Keratinocyte (primary cell): Measurements from ENCODE around the gene GATD1. TPM values are rescaled to one million over a fixed set of nuclear protein-coding genes. Genes with fewer than 3 reads are reported as not detected.

Source experiments
- DNase-seq: peaks from one replicate; pipeline ENCODE4 v3.0.0-alpha.2; 2011; ENCODE audit warnings: low read depth, missing footprints, low spot score
- FAIRE-seq: peaks from 2 replicates; lab custom pipeline; 2011; peaks lifted over from hg19 to GRCh38; lab: Jason Lieb, UNC
- H2AFZ ChIP-seq: 2 replicates; pipeline ENCODE4 v1.6.0; 2012; ENCODE audit warnings: low read length, control low read depth, inconsistent platforms; ENCODE audit not compliant: control insufficient read depth
- H3K27ac ChIP-seq: 2 replicates; pipeline ENCODE4 v1.5.1; 2011; ENCODE audit warnings: low read length; ENCODE audit not compliant: control insufficient read depth, insufficient read depth
- H3K27me3 ChIP-seq: 3 replicates; pipeline ENCODE4 v1.6.0; 2011; ENCODE audit warnings: low read length; ENCODE audit not compliant: control insufficient read depth, insufficient read depth; ENCODE audit errors: extremely low read depth
- H3K36me3 ChIP-seq, 2 experiments: 2 replicates in 1 of 2; 3 replicates in 1 of 2; pipeline ENCODE4 v1.5.1; 2011; ENCODE audit warnings: low read length in 2 of 2, mild to moderate bottlenecking in 1 of 2; ENCODE audit not compliant: control insufficient read depth in 2 of 2, insufficient read depth in 2 of 2; ENCODE audit errors: extremely low read depth in 1 of 2
- H3K4me1 ChIP-seq: 3 replicates; pipeline ENCODE4 v1.5.1; 2011; ENCODE audit warnings: low read length; ENCODE audit not compliant: control insufficient read depth, insufficient read depth; ENCODE audit errors: extremely low read depth
- H3K4me2 ChIP-seq: 3 replicates; pipeline ENCODE4 v1.6.0; 2011; ENCODE audit warnings: low read depth, low read length; ENCODE audit not compliant: control insufficient read depth, insufficient read depth; ENCODE audit errors: extremely low read depth
- H3K4me3 ChIP-seq, 3 experiments: fragments of 200-600 bp in 1 of 3; sonication (generic) in 1 of 3; 2 replicates in 2 of 3; 3 replicates in 1 of 3; pipeline ENCODE4 v1.5.1; 2011 to 2016; ENCODE audit warnings: low read length in 3 of 3, mild to moderate bottlenecking in 3 of 3, control low read depth in 2 of 3, inconsistent platforms in 1 of 3, low read depth in 1 of 3, mixed read lengths in 1 of 3, mixed run types in 1 of 3, moderate library complexity in 1 of 3; ENCODE audit not compliant: control insufficient read depth in 2 of 3, insufficient read depth in 2 of 3; ENCODE audit errors: extremely low read depth in 1 of 3
- H3K79me2 ChIP-seq: 2 replicates; pipeline ENCODE4 v1.6.0; 2012; ENCODE audit warnings: low read length; ENCODE audit not compliant: control insufficient read depth, insufficient read depth
- H3K9ac ChIP-seq: 3 replicates; pipeline ENCODE4 v1.6.0; 2011; ENCODE audit warnings: low read length; ENCODE audit not compliant: control insufficient read depth, insufficient read depth; ENCODE audit errors: extremely low read depth
- H3K9me1 ChIP-seq: 3 replicates; pipeline ENCODE4 v1.6.0; 2011; ENCODE audit warnings: low read length; ENCODE audit not compliant: control insufficient read depth, insufficient read depth; ENCODE audit errors: extremely low read depth
- H3K9me3 ChIP-seq: 2 replicates; pipeline ENCODE4 v1.5.1; 2012; ENCODE audit warnings: low read depth, low read length; ENCODE audit not compliant: control insufficient read depth
- H4K20me1 ChIP-seq: 3 replicates; pipeline ENCODE4 v1.6.0; 2011; ENCODE audit warnings: low read length; ENCODE audit not compliant: control insufficient read depth, insufficient read depth; ENCODE audit errors: extremely low read depth
- CTCF ChIP-seq, 3 experiments: IDR thresholded peaks in 1 of 3; conservative IDR thresholded peaks in 1 of 3; optimal IDR thresholded peaks in 1 of 3; 2 replicates in 2 of 3; 3 replicates in 1 of 3; pipeline versions ENCODE3 to v1.5.1; 2011; ENCODE audit warnings: low read length in 3 of 3, mild to moderate bottlenecking in 3 of 3, moderate library complexity in 2 of 3, control low read depth in 1 of 3, inconsistent platforms in 1 of 3; ENCODE audit not compliant: insufficient read depth in 2 of 3; ENCODE audit errors: extremely low read depth in 1 of 3
- EZH2 ChIP-seq: IDR thresholded peaks from one replicate; pipeline ENCODE4 v1.6.1; 2012; ENCODE audit warnings: inconsistent platforms, mild to moderate bottlenecking, low read length, moderate library complexity
- dilution Hi-C: fragments of 300-500 bp; cut with MboI; formaldehyde crosslinking; loops from one replicate; pipeline ENCODE4 v1.7.0; 2020; ENCODE audit warnings: low sequenced_read_pairs; ENCODE audit not compliant: extremely low pct_ligation_motif_present
- polyA plus RNA-seq, 5 experiments: library from polyadenylated mRNA; depleted of rRNA in 3 of 5; stranded (reverse) in 3 of 5; stranded (forward) in 1 of 5; unstranded in 1 of 5; fragments of >200 nt; gene quantifications; 1 replicate in 1 of 5; 2 replicates in 3 of 5; 3 replicates in 1 of 5; pipeline versions ENCODE4 v1.2.1 to v1.2.3, GENCODE V29; 2011 to 2012; ENCODE audit warnings: missing spikeins in 2 of 5, low read depth in 1 of 5, low replicate concordance in 1 of 5

The GATD1 gene
- polyA plus RNA-seq, 1 donor (not counting 4 experiments of a cell fraction or from before 2014, with no cell fraction given): 24.4 TPM

GRCh38 chr11:792873-793272 is 15.6 kb upstream of the GATD1 start:
- no peak for FAIRE-seq

GRCh38 chr11:792535-792821 is 15.2 kb upstream of the GATD1 start:
- Histone ChIP-seq H3K9me3 (no peaks in the 10 kb centered on the region), H3K27ac (no peak overlapping the region), H3K27me3 (peaks cover 8% of the 10 kb centered on the region), H3K9me1 (no peaks in the 10 kb centered on the region), H3K4me2 (no peak overlapping the region), H3K4me1 (peaks cover 15% of the 10 kb centered on the region), H3K36me3 (peaks cover 8 to 11% of the 10 kb centered on the region in 2 experiments), H2AFZ (no peak overlapping the region), H3K9ac (no peak overlapping the region), H4K20me1 (no peaks in the 10 kb centered on the region), H3K79me2 (no peaks in the 10 kb centered on the region), H3K4me3 (no peak overlapping the region)
- no peak for DNase-seq
- no peak for FAIRE-seq
- TF ChIP-seq CTCF (optimal IDR thresholded peaks at IDR 0.05 in 1 of 3, IDR thresholded peaks at IDR 0.05 in 1 of 3, conservative IDR thresholded peaks at IDR 0.05 in 1 of 3; ENCODE audit: extremely low read depth in 1 of 3, insufficient read depth in 2 of 3, low read length in 3 of 3): no peak
- no peak for TF ChIP-seq EZH2
- dilution Hi-C loops: no loop called here

More at GRCh38 chr11:792873-793272, 15.6 kb upstream of the GATD1 start:
- dilution Hi-C loops: no loop called here
- Histone ChIP-seq H3K4me3 (no peak overlapping the region), H3K9me3 (no peaks in the 10 kb centered on the region), H3K79me2 (no peaks in the 10 kb centered on the region), H3K9me1 (no peaks in the 10 kb centered on the region), H3K27me3 (peaks cover 8% of the 10 kb centered on the region), H3K36me3 (peaks cover 8 to 11% of the 10 kb centered on the region in 2 experiments), H3K4me1 (peaks cover 15% of the 10 kb centered on the region), H2AFZ (no peak overlapping the region), H3K27ac (no peak overlapping the region), H3K4me2 (no peak overlapping the region), H3K9ac (no peak overlapping the region), H4K20me1 (no peaks in the 10 kb centered on the region)
- DNase-seq: no peak
- TF ChIP-seq EZH2: no peak
- no peak for TF ChIP-seq CTCF (optimal IDR thresholded peaks at IDR 0.05 in 1 of 3, IDR thresholded peaks at IDR 0.05 in 1 of 3, conservative IDR thresholded peaks at IDR 0.05 in 1 of 3; ENCODE audit: extremely low read depth in 1 of 3, insufficient read depth in 2 of 3, low read length in 3 of 3)
